Measurements from ENCODE around the gene FAM20C.

DNA sequence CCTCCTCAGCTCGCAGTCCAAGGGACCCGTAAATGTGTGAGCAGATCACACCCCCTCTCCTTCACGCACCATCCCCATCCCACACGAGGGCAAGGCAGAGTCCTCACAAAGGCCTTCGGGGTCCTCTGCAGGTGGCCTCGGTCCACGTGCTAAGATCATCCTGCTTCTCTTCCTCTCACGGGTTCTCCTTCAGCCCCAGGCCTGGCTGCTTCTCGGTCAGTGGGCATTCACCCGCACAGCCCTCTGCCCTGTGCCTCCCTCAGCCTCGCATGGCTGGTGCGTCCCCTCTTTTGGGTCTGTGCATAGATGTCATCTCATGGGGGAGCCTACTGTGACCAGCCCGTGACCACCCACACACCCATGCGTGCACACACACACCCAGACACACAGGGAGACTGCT, 80.3 kb downstream of the FAM20C start:
- TF ChIP-seq, protein P1, sequence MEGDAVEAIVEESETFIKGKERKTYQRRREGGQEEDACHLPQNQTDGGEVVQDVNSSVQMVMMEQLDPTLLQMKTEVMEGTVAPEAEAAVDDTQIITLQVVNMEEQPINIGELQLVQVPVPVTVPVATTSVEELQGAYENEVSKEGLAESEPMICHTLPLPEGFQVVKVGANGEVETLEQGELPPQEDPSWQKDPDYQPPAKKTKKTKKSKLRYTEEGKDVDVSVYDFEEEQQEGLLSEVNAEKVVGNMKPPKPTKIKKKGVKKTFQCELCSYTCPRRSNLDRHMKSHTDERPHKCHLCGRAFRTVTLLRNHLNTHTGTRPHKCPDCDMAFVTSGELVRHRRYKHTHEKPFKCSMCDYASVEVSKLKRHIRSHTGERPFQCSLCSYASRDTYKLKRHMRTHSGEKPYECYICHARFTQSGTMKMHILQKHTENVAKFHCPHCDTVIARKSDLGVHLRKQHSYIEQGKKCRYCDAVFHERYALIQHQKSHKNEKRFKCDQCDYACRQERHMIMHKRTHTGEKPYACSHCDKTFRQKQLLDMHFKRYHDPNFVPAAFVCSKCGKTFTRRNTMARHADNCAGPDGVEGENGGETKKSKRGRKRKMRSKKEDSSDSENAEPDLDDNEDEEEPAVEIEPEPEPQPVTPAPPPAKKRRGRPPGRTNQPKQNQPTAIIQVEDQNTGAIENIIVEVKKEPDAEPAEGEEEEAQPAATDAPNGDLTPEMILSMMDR (conservative IDR thresholded peaks at IDR 0.05; ENCODE audit: low read depth, low read length), result no peak
- TF ChIP-seq EZH2phosphoT487 (IDR thresholded peaks at IDR 0.05; ENCODE audit: borderline replicate concordance, low read length), result no peak

All from PC-3 (cell line).